ENCODE results near the gene MYO18B.

Gene MYO18B

DNA sequence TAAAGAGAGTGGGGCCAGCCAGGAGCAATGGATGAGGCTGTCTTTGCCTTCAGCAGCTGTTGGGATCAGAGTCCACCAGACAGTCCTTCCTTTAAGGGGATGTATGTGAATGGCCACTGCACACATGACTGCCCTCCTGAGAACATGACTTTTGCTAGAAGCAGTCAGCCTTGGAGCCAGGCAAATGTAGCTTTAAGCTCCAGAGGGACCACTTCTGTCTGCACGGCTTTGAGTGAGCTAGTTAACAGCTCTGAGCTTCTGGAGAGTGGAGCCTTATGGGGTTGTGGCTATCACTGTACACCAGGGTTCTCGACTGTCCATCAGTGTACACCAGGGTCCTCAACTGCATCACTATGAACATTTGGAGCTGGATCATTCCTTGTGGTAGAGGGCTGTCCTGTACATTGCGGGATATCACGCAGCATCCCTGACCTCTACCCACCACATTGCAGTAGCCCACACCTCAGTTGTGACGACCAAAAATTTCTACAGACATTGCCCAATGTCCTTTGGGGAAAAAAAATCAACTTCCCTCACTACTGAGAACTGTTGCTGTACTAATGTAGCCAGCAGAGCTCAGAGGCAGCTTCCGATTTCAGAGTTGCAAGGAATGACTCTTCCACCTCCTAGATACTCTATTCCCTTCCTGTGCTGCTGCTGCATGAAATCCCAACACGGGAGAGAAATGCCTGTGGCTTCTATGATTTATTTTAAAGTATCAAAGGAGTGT lies 169.4 kb downstream of the MYO18B start:
- DNase-seq: no peak

DNA sequence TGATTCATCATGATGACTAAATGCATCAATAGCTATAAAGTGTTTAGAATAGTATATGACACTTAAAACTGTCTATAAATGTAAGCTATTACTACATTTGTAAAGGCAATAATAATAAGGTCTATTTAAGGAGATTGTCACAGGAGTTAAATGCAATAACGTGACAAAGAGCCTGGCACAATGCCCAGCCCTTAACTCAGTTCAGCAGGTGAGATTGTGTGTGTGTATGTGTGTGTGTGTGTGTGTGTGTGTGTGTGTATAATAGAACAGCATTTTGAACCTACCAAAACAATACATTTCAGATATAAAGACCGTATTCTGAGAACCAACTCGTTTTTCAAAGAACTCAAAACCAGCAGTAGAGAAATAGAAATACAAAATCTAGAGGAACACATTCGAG lies 177.5 kb downstream of the MYO18B start:
- no peak for DNase-seq

DNA sequence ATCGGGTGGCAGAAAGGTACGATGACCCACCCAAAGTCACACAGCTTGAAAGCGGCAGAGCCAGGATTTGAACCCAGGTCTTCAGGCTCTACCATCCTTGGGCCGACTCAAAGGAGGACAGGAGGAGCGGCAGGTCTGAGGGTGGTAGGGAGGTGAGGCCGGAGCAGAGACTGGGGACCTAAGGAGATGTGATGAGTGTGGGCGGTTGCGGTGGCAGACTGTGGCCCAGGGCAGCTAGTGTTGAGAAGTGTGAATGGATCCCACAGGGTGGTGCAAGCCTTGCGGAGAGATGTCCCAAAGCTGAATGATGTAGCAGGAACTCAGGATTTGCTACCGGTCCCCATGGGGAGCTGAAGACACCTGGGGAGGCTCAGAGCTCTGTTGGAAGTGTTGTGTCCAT lies 180.2 kb downstream of the MYO18B start:
- DNase-seq: no peak

DNA sequence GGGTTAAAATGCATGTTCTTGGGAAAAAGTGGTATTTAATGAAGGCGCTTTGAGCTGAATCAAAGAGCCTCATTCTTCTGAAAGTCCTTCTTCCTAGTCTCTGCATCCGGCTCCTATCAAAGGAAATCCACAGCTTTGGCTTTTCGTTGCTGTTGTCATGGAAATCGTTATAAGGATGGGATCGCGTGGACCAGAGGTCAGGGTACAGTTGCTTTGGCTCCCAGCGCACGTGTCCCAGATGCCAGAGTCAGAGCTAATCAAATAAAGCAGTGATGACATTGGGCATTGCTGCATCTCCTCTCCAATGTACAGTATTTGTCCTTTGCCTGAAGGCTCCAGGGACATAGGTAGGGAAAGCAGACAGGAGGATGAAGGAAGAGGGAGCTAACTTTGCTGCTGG lies 181.9 kb downstream of the MYO18B start:
- no peak for DNase-seq

DNA sequence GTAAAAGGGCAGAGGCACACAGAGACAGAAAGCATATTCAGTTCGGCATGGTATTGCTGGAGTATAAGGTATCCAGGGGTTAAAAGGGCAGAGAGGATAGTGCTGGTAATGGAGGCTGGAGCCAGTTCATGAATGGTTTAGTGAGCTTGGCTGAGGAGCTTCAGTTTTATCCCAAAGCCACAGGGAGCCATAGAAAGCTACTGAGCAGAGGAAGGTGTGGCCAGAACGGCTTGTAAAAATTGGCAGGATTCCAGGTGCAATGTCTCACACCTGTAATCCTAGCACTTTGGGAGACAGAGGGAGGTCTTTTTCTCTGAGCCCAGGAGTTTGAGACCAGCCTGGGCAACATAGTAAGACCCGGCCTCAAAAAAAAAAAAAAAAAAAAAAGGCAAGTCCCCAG lies 186.1 kb downstream of the MYO18B start:
- no peak for DNase-seq

DNA sequence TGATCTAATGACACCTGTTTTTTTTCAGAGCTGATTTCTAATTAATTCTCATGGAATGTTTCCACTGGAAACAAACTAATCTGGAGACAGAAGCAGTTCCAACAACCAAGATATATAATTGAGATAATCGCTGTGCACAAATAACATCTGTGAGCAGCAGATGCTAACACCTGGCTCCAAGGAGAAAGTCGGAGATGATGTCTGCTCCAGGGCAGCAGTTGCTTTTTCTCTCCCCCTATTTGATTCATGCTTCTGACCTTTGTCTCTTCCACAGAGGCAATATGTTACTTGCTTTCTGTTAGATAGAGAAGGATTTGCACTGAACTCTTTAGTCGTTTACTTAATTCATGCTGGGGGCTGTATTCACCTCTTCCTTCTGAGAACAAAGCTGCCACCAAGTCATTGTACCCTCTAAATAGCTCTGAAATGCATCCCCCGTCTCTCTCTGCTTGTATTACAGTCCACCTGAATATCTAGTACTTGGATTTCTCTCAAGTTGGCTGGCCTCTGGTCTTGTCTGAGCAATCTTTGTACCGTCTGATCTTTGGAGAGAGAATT lies 187.4 kb downstream of the MYO18B start:
- DNase-seq: no peak

DNA sequence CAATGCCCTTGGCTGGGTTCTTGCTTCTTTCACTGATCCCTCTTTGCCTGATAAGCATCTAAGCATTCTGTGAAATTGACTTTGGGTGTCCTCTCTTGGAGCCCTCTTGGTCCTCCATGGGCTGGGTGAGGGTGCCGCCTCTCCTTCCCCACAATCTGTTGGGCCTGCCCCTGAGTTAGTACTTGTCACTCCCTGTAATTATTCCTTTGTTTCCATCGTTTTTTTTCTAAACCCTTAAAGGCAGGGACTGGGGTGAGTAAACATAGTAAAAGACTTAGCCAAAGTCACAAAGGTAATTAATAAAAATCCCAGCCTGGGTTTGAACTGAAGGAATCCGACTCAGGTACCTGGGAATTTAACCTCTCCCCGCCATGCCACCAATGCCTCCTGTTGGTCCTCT lies 188.1 kb downstream of the MYO18B start:
- no peak for DNase-seq

DNA sequence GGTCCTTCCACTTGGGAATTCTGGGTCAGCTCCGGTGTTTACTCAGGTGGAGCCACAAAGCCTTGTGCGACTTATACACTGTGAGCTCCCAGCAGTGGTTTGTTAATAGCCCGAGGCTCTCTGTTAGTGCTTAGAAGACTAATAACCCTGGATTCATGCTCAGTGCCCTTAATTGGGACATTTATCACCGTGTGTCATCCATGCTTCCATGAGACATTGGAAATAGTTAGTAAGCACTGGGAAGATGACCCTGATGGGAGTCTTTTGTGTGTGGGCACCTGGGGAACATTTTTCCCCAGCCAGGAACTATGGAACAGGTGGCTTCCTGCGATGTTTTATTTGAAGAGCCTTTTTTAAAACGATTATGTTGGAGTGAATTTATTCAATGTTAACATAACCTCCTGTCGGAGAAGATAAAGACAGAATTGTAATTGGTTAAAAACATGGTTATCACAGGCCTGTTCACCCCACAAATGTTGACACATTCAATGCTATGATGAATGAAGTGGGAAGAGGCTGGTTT lies 188.9 kb downstream of the MYO18B start:
- DNase-seq: no peak

DNA sequence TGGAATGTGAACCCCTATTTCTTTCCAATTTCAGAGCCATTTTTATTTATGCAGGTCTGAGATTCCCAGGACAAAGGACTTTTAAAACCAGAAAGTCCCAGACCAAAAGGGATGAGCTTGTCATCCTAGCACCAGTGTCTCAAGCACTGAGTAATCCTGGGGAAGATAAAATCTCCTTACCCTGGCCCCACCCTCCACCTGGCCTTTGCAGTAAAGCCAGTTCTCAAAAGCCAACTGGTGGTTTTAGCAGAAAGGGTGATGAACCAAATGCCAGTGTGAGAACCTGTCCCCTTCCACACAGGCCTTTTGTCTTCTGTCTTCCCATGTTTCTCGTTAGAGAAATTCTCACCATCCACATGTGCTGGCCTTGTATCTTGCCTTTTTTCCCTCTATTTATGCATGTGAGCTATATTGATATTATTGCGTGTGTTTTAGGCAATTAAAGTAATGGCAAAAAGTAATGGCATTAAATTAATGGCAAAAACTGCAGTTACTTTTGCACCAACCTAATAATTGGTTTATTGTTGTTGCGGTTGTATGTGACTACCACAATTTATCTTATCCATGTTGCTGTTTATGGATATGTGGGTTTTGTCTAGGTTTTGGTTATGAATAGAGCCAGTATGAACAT lies 191.3 kb downstream of the MYO18B start:
- no peak for DNase-seq

DNA sequence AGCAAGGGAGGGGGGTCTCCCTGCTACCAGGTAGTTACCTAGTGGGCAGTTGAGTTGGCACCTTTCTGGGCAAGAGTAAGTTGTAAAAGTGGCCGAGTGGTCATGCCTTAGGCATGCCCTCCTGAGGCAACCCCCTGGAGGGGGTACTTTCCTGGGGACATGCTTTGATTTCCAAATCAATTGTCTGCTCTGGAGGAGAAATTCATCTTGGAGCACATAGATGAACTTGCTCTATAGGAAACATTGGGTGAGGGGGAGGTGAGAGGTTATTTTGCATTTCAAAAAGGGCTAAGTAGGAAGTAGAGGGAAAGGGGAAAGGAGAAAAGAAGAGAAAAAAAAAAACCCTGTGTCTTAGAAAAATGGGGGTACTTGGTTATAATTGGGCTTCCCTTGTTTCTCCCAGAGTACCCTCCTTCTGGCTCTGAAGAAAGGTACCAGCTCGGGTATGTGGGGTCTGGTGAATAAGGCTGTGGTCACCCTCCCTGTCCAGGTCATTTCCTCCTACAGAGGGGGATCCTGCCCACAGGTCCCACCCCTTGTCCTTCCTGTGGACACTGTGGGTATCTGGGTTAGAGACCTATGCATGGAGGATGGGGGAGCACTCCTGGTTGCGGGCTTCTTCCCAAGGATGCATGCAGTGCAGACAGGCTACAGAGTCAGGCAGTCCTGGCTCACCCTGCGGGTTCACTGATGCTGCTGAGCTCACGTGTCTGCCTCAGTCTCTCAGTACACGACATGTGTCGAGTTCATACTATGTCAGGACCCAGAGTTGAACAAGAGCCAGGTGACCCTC lies 193.5 kb downstream of the MYO18B start:
- DNase-seq: no peak

DNA sequence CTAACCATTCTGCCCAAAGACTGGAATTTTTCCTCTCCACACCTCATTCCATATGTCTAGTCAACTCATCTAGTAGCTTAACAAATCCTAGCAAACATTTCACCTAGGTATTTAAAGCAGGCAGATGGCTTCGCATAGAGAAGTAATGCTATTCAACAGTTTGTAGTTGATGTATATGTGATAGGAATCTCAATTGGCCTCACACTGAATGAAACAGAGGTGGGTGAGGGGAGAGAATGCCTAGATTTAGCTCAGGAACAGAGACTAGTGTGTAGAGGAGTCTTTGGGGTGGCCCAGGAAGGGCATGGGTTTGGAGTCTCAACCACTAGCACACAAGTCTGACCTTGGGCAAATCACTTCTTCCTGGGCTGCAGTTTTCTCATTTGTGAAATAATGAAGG lies 196.2 kb downstream of the MYO18B start:
- DNase-seq: no peak

DNA sequence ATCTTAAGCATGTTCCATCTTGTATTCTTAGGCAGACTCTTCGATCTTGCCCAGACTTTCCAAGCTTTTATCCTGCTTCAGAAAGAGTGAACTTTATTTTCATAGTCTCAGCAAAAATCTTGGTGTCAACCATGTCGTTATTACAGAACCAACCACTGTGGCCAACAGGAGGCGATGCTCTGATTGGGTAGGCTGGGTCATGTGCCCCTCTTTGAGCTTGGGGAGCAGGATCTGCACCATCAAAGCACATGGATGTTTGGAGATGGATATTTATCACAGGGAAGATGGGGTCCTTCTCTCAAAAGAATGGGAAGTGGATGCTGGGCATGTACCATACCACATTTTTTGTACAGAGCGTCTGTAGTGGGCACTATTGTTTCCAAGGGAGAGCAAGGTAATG lies 197.4 kb downstream of the MYO18B start:
- DNase-seq: no peak

DNA sequence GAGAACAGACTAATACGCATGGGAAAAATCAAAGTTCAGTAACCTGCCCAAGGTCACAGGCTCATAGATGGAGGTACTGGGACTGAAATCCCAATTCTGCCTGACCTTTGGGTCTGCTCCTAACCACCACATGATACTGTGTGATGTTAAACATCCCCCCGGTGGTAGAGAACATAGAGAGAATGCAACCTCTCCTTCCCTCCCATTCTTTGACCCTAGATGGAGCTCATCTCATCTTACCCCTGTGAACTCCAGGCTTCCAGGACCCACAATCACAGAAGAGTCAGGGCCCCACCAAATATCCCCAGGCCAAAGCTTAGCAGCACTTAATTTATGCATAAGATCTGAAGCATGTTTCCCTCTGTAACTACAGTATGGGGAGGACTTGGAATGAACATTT lies 198.5 kb downstream of the MYO18B start:
- DNase-seq: no peak

DNA sequence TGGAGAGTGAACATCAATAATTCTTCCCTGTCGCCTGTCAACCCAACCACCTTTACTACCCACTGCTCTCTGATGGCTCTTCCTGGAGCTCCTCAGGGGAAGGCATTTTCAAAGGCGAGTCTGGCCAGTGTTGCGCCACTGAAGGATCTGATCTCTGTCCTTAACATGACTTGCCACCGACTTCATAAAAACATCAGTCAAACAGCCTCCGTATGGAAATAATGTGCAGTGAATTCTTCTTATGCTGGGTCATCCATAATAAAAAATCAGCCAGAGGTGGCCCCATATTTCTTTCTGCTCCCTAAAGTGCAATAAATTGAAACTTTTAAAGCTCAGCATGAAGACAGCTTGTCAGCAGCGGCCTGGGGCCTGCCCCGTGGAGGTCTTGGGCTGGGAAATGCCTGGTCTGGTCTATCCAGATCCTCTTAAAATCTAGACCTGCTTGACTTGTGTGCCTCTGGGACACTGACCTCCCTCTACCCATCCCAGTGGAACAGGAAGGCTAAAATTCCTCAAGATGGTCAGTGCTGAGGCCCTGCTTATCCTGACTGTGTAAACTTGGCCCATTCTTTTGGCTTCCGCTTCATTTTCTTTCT lies 199.5 kb downstream of the MYO18B start:
- DNase-seq: no peak

DNA sequence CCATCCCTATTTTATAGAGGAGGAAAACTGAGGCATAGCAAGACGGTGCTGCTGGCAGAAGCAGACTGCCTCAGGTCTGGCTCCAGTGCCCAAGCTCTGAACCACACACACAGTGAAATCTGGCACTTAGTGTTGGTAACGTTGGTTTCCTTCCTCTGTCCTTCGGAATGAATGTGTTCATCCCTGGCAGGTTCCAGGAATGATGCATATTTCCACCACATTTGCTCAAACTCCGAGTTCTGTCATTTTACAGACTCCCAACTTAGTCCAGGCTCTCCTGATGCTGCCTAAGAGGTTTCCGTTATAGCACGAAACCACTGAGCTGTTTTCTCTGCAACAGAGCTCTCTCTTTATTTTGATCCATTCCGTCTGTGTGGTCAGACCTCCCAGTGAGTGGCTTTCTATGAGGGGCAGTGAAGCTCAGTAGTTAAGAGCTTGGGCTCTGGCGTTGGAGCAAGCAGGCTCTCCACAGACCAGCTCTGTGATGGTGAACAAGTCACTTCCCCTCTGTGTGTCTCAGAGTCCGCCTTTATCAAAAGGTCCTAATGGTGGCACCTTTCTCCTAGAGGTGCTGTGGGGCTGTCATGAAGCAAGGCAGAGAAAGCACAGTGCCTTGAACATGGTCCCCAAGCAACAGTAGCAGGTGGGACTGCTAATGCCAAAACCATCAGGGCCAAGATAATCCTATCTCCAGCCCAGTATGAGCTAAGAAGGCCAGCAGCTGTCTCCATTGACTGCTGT lies 200.3 kb downstream of the MYO18B start:
- no peak for DNase-seq

DNA sequence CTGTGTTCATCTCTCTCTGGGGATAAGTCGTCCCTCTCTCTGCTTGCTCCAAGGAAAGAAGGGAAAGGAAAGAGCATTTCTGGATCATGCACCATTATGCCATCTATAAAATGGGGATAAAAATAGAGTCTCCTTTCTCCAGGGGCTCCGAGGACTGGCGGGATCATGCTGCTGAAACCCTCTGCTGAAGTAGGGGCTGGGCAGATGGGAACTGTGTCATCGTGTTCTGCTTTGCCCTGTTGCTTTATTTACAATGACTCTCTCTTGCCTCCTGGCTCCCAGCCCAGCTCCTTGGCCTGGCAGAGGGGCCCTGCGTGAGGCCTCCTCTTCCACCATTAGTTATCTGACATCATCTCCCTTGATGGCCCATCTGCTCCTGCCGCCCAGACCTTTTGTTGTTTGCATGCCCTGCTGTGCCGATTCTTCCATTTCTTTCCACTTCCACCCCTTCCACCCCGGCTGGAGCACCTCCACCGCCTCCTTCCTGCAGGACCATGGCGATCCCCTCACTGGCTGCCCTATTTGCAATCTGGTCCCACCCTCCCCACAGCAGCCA lies 200.9 kb downstream of the MYO18B start:
- DNase-seq: no peak

DNA sequence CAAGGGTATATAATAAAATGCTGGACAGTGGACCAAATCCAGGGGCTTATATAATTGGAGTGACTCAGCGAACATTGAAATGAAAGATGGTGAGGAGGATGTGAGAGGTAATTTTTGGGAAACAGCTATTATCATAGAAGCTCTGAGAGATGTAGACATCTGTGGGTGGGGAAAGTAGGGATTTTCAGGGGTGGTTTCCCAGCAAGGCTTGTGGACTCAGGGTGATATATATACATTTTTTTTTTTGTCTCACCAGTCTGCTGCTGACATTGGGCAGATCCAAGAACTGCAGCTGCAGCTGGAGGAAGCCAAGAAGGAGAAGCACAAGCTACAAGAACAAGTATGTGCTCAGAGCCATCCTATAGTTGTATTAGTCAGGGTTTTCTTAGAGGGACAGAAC lies 208.1 kb downstream of the MYO18B start:
- no peak for DNase-seq

DNA sequence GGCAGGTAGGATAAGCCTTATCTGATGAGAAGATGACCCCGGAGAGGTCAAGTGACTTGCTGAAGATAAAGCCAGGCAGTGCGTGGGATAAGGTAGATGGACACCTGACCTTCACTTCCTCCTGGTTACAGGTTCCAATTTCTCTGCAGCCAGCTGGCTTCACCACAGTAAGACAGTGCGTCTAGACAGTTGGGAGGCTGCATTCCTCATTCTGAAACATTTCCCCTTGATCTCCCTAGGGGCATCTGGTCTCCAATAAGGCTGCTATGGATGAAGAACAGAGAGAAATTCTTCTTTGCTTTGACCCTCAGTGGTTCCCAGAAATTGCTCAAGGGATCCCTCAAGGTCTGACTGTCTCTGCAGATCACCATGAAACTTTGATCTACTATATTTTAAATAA lies 211.3 kb downstream of the MYO18B start:
- DNase-seq: no peak

DNA sequence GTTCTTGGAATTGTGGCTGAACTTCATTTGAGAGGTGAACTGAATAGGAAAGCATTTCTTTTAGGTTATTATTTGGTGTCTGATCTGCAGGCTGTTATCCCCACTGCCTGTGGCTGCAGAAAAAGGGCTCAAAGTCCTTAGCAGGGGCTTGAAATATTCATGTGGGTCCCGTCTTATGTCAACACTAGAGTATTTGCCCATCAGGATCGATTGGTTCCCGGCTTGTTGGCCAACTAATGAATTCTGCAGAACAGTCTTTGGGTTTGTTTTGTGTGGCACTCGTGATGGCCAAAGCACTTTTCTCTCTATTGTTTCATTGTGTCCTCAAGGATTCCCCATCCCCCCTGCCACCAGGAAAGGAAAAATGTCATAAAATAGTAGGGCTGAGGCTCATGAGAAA lies 211.9 kb downstream of the MYO18B start:
- DNase-seq: no peak

DNA sequence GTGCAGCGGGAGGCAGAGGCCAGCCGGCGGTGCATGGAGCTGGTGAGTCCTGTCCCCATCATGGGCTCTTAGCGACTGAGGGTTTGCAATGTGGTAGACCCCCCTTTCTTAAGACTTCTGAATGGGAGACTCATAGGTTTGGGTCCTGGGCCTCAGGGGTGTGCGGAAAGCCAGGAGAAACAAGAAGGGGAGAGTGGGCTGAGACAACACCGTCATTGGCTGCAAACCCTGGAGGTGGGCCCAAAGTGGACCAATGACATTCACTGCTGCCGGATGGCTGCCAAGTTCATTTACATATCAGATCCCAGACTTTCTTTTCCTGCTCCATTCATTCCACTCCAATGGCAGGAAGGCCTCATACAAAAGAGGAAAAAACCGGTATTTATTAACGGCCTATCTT lies 213.3 kb downstream of the MYO18B start:
- no peak for DNase-seq

DNA sequence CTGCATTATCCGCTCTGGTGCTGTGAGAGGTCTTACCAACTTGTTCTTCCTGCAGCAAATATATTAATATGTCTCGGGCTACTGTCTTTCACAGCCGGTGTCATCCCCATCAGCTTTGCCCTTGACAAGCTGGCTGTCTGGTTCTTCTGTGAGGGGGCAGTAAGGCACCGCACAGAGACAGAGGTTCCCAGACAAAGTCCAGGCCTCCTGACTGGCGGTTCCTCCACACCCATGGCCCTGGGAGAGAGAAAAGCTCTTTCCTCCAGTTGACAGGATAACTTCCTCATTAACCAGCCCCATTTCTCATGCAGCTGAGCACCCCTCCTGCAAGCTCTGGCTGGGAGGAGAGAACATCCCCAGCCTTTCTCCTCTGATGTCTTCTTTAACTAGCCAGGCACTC lies 214.8 kb downstream of the MYO18B start:
- DNase-seq: no peak

Data from activated CD4-positive, alpha-beta T cell treated with anti-CD3 and anti-CD28 coated beads, Interleukin-2, amount 50 U/mL, for 1 hour (primary cell).